NCI-H128 (cell line): ENCODE data around the gene HOXC12.

Source experiments
- DNase-seq: peaks from one replicate; lab custom pipeline; 2025; ENCODE audit not compliant: unreplicated experiment; lab: John Stamatoyannopoulos, UW

HOXC12 gene

GRCh38 chr12:53955776-53956250 lies 1.1 kb downstream of the HOXC12 start:
- no peak for DNase-seq

GRCh38 chr12:53956251-53956887 lies 1.7 kb downstream of the HOXC12 start:
- no peak for DNase-seq

GRCh38 chr12:53956914-53957536 lies 2.3 kb downstream of the HOXC12 start:
- no peak for DNase-seq

GRCh38 chr12:53958128-53958527 lies 3.4 kb downstream of the HOXC12 start:
- DNase-seq, result no peak

- DNase-seq, result no peak
Measured at GRCh38 chr12:53959314-53959713, 4.6 kb downstream of the HOXC12 start.

GRCh38 chr12:53960187-53961024 lies 5.7 kb downstream of the HOXC12 start:
- DNase-seq, result no peak

GRCh38 chr12:53961025-53961761 lies 6.5 kb downstream of the HOXC12 start:
- DNase-seq, result no peak

- no peak for DNase-seq
Measured at GRCh38 chr12:53963005-53963404, 8.3 kb downstream of the HOXC12 start.

GRCh38 chr12:53963434-53964314 lies 9.0 kb downstream of the HOXC12 start:
- DNase-seq, result no peak

GRCh38 chr12:53964315-53964713 lies 9.6 kb downstream of the HOXC12 start:
- DNase-seq, result no peak

GRCh38 chr12:53965281-53966084 lies 10.8 kb downstream of the HOXC12 start:
- no peak for DNase-seq

GRCh38 chr12:53966085-53966384 lies 11.3 kb downstream of the HOXC12 start:
- no peak for DNase-seq

GRCh38 chr12:53966385-53967133 lies 11.9 kb downstream of the HOXC12 start:
- no peak for DNase-seq

- DNase-seq, result no peak
Measured at GRCh38 chr12:53967421-53967925, 12.8 kb downstream of the HOXC12 start.

- DNase-seq, result no peak
Measured at GRCh38 chr12:53968214-53969127, 13.8 kb downstream of the HOXC12 start.

- no peak for DNase-seq
Measured at GRCh38 chr12:53969588-53970259, 15.0 kb downstream of the HOXC12 start.

GRCh38 chr12:53970451-53970850 lies 15.7 kb downstream of the HOXC12 start:
- no peak for DNase-seq
